Karpas-422 (cell line): ENCODE measurements around the gene EFCAB12. TPM values are rescaled to one million over a fixed set of nuclear protein-coding genes. Genes with fewer than 3 reads are reported as not detected.

Source experiments
- DNase-seq: peaks from one replicate; pipeline ENCODE4 v3.0.0-alpha.2; 2015
- H2AFZ ChIP-seq: fragments of 200-600 bp; sonication (generic); 2 replicates; pipeline ENCODE4 v1.6.1; 2014; ENCODE audit warnings: antibody characterized with exemption, low read length, mixed read lengths
- H3K27ac ChIP-seq: fragments of 200-600 bp; sonication (generic); 2 replicates; pipeline ENCODE4 v1.5.1; 2014; ENCODE audit warnings: mild to moderate bottlenecking, low read length, moderate library complexity
- H3K27me3 ChIP-seq: fragments of 200-600 bp; sonication (generic); 2 replicates; pipeline ENCODE4 v1.6.1; 2014; ENCODE audit warnings: low read length, mixed read lengths
- H3K36me3 ChIP-seq: fragments of 200-600 bp; sonication (generic); 2 replicates; pipeline ENCODE4 v1.6.1; 2014; ENCODE audit warnings: low read length, mixed read lengths; ENCODE audit not compliant: insufficient read depth
- H3K4me1 ChIP-seq: fragments of 200-600 bp; sonication (generic); 2 replicates; pipeline ENCODE4 v1.6.1; 2014; ENCODE audit warnings: mild to moderate bottlenecking, low read length, mixed read lengths
- H3K4me2 ChIP-seq: fragments of 200-600 bp; sonication (generic); 2 replicates; pipeline ENCODE4 v1.6.1; 2014; ENCODE audit warnings: low read length, low read depth, mild to moderate bottlenecking; ENCODE audit not compliant: poor library complexity, severe bottlenecking
- H3K4me3 ChIP-seq: fragments of 200-600 bp; sonication (generic); 2 replicates; pipeline ENCODE4 v1.5.1; 2014; ENCODE audit warnings: mild to moderate bottlenecking, antibody characterized with exemption, low read length, mixed read lengths
- H3K79me2 ChIP-seq: fragments of 200-600 bp; sonication (generic); 2 replicates; pipeline ENCODE4 v1.6.1; 2014; ENCODE audit warnings: mild to moderate bottlenecking, low read length, mixed read lengths
- H3K9ac ChIP-seq: fragments of 200-600 bp; sonication (generic); 2 replicates; pipeline ENCODE4 v1.6.0; 2014; ENCODE audit warnings: low read length
- H3K9me2 ChIP-seq: fragments of 200-600 bp; sonication (generic), shearing (Covaris generic); replicated peaks from 2 replicates; pipeline ENCODE4 v1.6.0; 2014; ENCODE audit warnings: mild to moderate bottlenecking, low read length, moderate library complexity; ENCODE audit not compliant: insufficient read depth
- H3K9me3 ChIP-seq: fragments of 300-700, 200-600 bp; sonication (generic); 2 replicates; pipeline ENCODE4 v1.6.1; 2014; ENCODE audit warnings: low read length, mixed read lengths
- H4K20me1 ChIP-seq: fragments of 200-600 bp; sonication (generic); 2 replicates; pipeline ENCODE4 v1.6.1; 2014; ENCODE audit warnings: mild to moderate bottlenecking, antibody characterized with exemption, low read length, low read depth; ENCODE audit not compliant: insufficient read depth
- total RNA-seq: library from RNA; depleted of rRNA; stranded (reverse); fragments of >200 nt; shearing (Covaris generic); gene quantifications from 2 replicates; pipeline ENCODE4 v1.2.3, GENCODE V29; 2014; ENCODE audit warnings: low replicate concordance

Gene EFCAB12
- total RNA-seq, 1 experiment from 2014 or later: not detected

GRCh38 chr3:129432671-129433070 is 4.2 kb upstream of the EFCAB12 start:
- no peak overlapping the region for H3K4me3 ChIP-seq
- no peak overlapping the region for H3K9ac ChIP-seq
- H3K27me3 ChIP-seq: no peaks in the 10 kb centered on the region
- 0 out of 2 replicates have a peak overlapping the region, but pooled peaks have one; percentile 93 for H3K27ac ChIP-seq
- no peaks in the 10 kb centered on the region for H3K9me3 ChIP-seq
- H3K79me2 ChIP-seq: peaks cover 39% of the 10 kb centered on the region
- H3K4me1 ChIP-seq: peaks cover 57% of the 10 kb centered on the region
- DNase-seq: no peak
- H3K4me2 ChIP-seq: no peak overlapping the region
- H3K36me3 ChIP-seq: peaks cover 52% of the 10 kb centered on the region; the same call in 1 of the 2 replicates
- H2AFZ ChIP-seq: no peak overlapping the region
- H3K9me2 ChIP-seq: no peaks in the 10 kb centered on the region
- no peaks in the 10 kb centered on the region for H4K20me1 ChIP-seq

- Histone ChIP-seq H2AFZ (no peak overlapping the region), H3K4me1 (peaks cover 51% of the 10 kb centered on the region), H4K20me1 (no peaks in the 10 kb centered on the region), H3K36me3 (peaks cover 51% of the 10 kb centered on the region; the same call in 1 of the 2 replicates), H3K27ac (no peak overlapping the region), H3K4me3 (no peak overlapping the region), H3K27me3 (no peaks in the 10 kb centered on the region), H3K9me3 (no peaks in the 10 kb centered on the region), H3K9me2 (no peaks in the 10 kb centered on the region), H3K9ac (no peak overlapping the region), H3K79me2 (peaks cover 33% of the 10 kb centered on the region), H3K4me2 (no peak overlapping the region)
- no peak for DNase-seq
Measured at GRCh38 chr3:129432036-129432435, 3.6 kb upstream of the EFCAB12 start.

- Histone ChIP-seq H3K9ac (no peak overlapping the region), H2AFZ (no peak overlapping the region), H3K9me3 (no peaks in the 10 kb centered on the region), H3K4me3 (no peak overlapping the region), H3K4me2 (no peak overlapping the region), H3K36me3 (peaks cover 45% of the 10 kb centered on the region), H3K27me3 (no peaks in the 10 kb centered on the region), H4K20me1 (no peaks in the 10 kb centered on the region), H3K4me1 (peaks cover 40% of the 10 kb centered on the region), H3K9me2 (no peaks in the 10 kb centered on the region), H3K79me2 (peaks cover 10% of the 10 kb centered on the region), H3K27ac (0 out of 2 replicates have a peak overlapping the region, but pooled peaks have one; percentile 11)
- DNase-seq: no peak
Measured at GRCh38 chr3:129429602-129430001, 1.2 kb upstream of the EFCAB12 start.

GRCh38 chr3:129429080-129429451 is 630 bp upstream of the EFCAB12 start:
- peak overlapping the region; percentile 23; the same call in 1 of the 2 replicates for H2AFZ ChIP-seq
- no peaks in the 10 kb centered on the region for H3K9me2 ChIP-seq
- H3K9ac ChIP-seq: peak overlapping the region; percentile 38; the same call in 1 of the 2 replicates
- H4K20me1 ChIP-seq: no peaks in the 10 kb centered on the region
- no peak for DNase-seq
- peak overlapping the region; percentile 64 for H3K4me2 ChIP-seq
- H3K27ac ChIP-seq: peak overlapping the region; percentile 44; the same call in 1 of the 2 replicates
- H3K36me3 ChIP-seq: peaks cover 41% of the 10 kb centered on the region
- H3K79me2 ChIP-seq: peaks cover 5% of the 10 kb centered on the region
- peak overlapping the region; percentile 44; the same call in 1 of the 2 replicates for H3K4me3 ChIP-seq
- no peaks in the 10 kb centered on the region for H3K9me3 ChIP-seq
- peaks cover 40% of the 10 kb centered on the region for H3K4me1 ChIP-seq
- no peaks in the 10 kb centered on the region for H3K27me3 ChIP-seq

GRCh38 chr3:129428007-129428375 is 445 bp downstream of the EFCAB12 start:
- H3K4me1 ChIP-seq: peaks cover 38% of the 10 kb centered on the region
- peak overlapping the region; percentile 30; the same call in 1 of the 2 replicates for H3K4me3 ChIP-seq
- no peaks in the 10 kb centered on the region for H3K27me3 ChIP-seq
- H4K20me1 ChIP-seq: no peaks in the 10 kb centered on the region
- H3K9me3 ChIP-seq: no peaks in the 10 kb centered on the region
- H2AFZ ChIP-seq: no peak overlapping the region
- no peaks in the 10 kb centered on the region for H3K9me2 ChIP-seq
- H3K36me3 ChIP-seq: peaks cover 30% of the 10 kb centered on the region
- peak overlapping the region; percentile 64 for H3K4me2 ChIP-seq
- DNase-seq: no peak
- H3K27ac ChIP-seq: no peak overlapping the region
- H3K79me2 ChIP-seq: no peaks in the 10 kb centered on the region
- H3K9ac ChIP-seq: no peak overlapping the region

- Histone ChIP-seq H3K4me2 (peak overlapping the region; percentile 65), H3K9ac (peak overlapping the region; percentile 40), H3K4me1 (peaks cover 38% of the 10 kb centered on the region), H4K20me1 (no peaks in the 10 kb centered on the region), H3K36me3 (peaks cover 11% of the 10 kb centered on the region), H3K4me3 (peak overlapping the region; percentile 56; the same call in 1 of the 2 replicates), H3K9me3 (no peaks in the 10 kb centered on the region), H3K79me2 (no peaks in the 10 kb centered on the region), H3K9me2 (no peaks in the 10 kb centered on the region), H2AFZ (no peak overlapping the region), H3K27ac (peak overlapping the region; percentile 68; the same call in 1 of the 2 replicates), H3K27me3 (no peaks in the 10 kb centered on the region)
- no peak for DNase-seq
Measured at GRCh38 chr3:129425619-129426018, 2.8 kb downstream of the EFCAB12 start.

- Histone ChIP-seq H3K27ac (peak overlapping the region; percentile 68), H3K4me2 (peak overlapping the region; percentile 65), H4K20me1 (no peaks in the 10 kb centered on the region), H3K9ac (peak overlapping the region; percentile 40), H3K27me3 (no peaks in the 10 kb centered on the region), H3K4me1 (peaks cover 38% of the 10 kb centered on the region), H3K36me3 (peaks cover 7% of the 10 kb centered on the region), H3K79me2 (no peaks in the 10 kb centered on the region), H2AFZ (no peak overlapping the region; the same call in 1 of the 2 replicates), H3K9me2 (no peaks in the 10 kb centered on the region), H3K9me3 (no peaks in the 10 kb centered on the region), H3K4me3 (peak overlapping the region; percentile 56)
- DNase-seq: peak; percentile 61
Measured at GRCh38 chr3:129425213-129425612, 3.2 kb downstream of the EFCAB12 start.

GRCh38 chr3:129424185-129424841 is 4.1 kb downstream of the EFCAB12 start:
- DNase-seq: peak; percentile 93
- H3K9ac ChIP-seq: peak overlapping the region; percentile 40
- H3K27ac ChIP-seq: peak overlapping the region; percentile 68
- H4K20me1 ChIP-seq: no peaks in the 10 kb centered on the region
- no peaks in the 10 kb centered on the region for H3K79me2 ChIP-seq
- peak overlapping the region; percentile 82 for H2AFZ ChIP-seq
- peaks cover 4% of the 10 kb centered on the region for H3K36me3 ChIP-seq
- H3K4me1 ChIP-seq: peaks cover 38% of the 10 kb centered on the region
- no peaks in the 10 kb centered on the region for H3K27me3 ChIP-seq
- peak overlapping the region; percentile 56 for H3K4me3 ChIP-seq
- H3K4me2 ChIP-seq: peak overlapping the region; percentile 65
- H3K9me3 ChIP-seq: no peaks in the 10 kb centered on the region
- H3K9me2 ChIP-seq: no peaks in the 10 kb centered on the region
